Neural cell (in vitro differentiated cells): ENCODE measurements around the gene BTBD16. TPM values are rescaled to one million over a fixed set of nuclear protein-coding genes. Genes with fewer than 3 reads are reported as not detected.

ENCODE experiments used
- H2AFZ ChIP-seq: fragments of 200-600, 300-800 bp; sonication (generic), shearing (Covaris generic); 2 replicates; pipeline ENCODE4 v1.6.0; 2014; ENCODE audit warnings: low read depth, mild to moderate bottlenecking, antibody characterized with exemption, low read length, moderate library complexity
- H3F3A ChIP-seq: fragments of 200-600 bp; shearing (Covaris generic); 2 replicates; pipeline ENCODE4 v1.6.1; 2016; ENCODE audit warnings: mild to moderate bottlenecking, moderate library complexity, mixed read lengths, antibody characterized with exemption, low read length; ENCODE audit not compliant: insufficient read depth, poor library complexity, severe bottlenecking
- H3K27ac ChIP-seq: fragments of 200-600, 300-800 bp; sonication (generic), shearing (Covaris generic); 2 replicates; pipeline ENCODE4 v1.5.1; 2014; ENCODE audit warnings: mild to moderate bottlenecking, low read length, moderate library complexity
- H3K27me3 ChIP-seq: fragments of 300-800, 200-600 bp; sonication (generic), shearing (Covaris generic); 2 replicates; pipeline ENCODE4 v1.6.0; 2014; ENCODE audit warnings: mild to moderate bottlenecking, low read depth, low read length, moderate library complexity; ENCODE audit not compliant: insufficient read depth
- H3K36me3 ChIP-seq: fragments of 300-800, 200-600 bp; sonication (generic), shearing (Covaris generic); 2 replicates; pipeline ENCODE4 v1.5.1; 2014; ENCODE audit warnings: mild to moderate bottlenecking, antibody characterized with exemption, low read length, moderate library complexity; ENCODE audit not compliant: insufficient read depth
- H3K4me2 ChIP-seq: fragments of 300-800, 200-600 bp; sonication (generic), shearing (Covaris generic); 2 replicates; pipeline ENCODE4 v1.6.0; 2014; ENCODE audit warnings: mild to moderate bottlenecking, low read length
- H3K4me3 ChIP-seq: fragments of 300-800, 200-600 bp; sonication (generic), shearing (Covaris generic); 2 replicates; pipeline ENCODE4 v1.5.1; 2014; ENCODE audit warnings: mild to moderate bottlenecking, low read length, moderate library complexity
- H3K79me2 ChIP-seq: fragments of 200-600 bp; shearing (Covaris generic); replicated peaks from 2 replicates; pipeline ENCODE4 v1.6.0; 2014; ENCODE audit warnings: mild to moderate bottlenecking, low read length, moderate library complexity; ENCODE audit not compliant: insufficient read depth
- H3K9ac ChIP-seq: fragments of 300-800, 200-600 bp; sonication (generic), shearing (Covaris generic); 2 replicates; pipeline ENCODE4 v1.6.1; 2016; ENCODE audit warnings: mild to moderate bottlenecking, low read length, mixed read lengths
- H3K9me2 ChIP-seq: fragments of 200-600 bp; shearing (Covaris generic); 2 replicates; pipeline ENCODE4 v1.6.1; 2016; ENCODE audit warnings: mild to moderate bottlenecking, low read length, mixed read lengths; ENCODE audit not compliant: insufficient read depth
- H3K9me3 ChIP-seq: fragments of 200-600, 300-800 bp; sonication (generic), shearing (Covaris generic); 2 replicates; pipeline ENCODE4 v1.6.1; 2016; ENCODE audit warnings: mild to moderate bottlenecking, mixed run types, low read length, moderate library complexity, mixed read lengths
- H4K20me1 ChIP-seq: fragments of 200-600 bp; shearing (Covaris generic); 2 replicates; pipeline ENCODE4 v1.6.1; 2016; ENCODE audit warnings: mild to moderate bottlenecking, mixed run types; ENCODE audit not compliant: insufficient read depth
- CTCF ChIP-seq: fragments of 450-650 bp; IDR thresholded peaks from 2 replicates; pipeline ENCODE4 v1.5.1; 2014; ENCODE audit warnings: antibody characterized with exemption, mild to moderate bottlenecking, moderate library complexity; ENCODE audit not compliant: poor library complexity, severe bottlenecking
- EP300 ChIP-seq: fragments of 450-650 bp; conservative IDR thresholded peaks from 2 replicates; pipeline ENCODE4 v1.6.1; 2014; ENCODE audit warnings: antibody characterized with exemption, mild to moderate bottlenecking, moderate library complexity; ENCODE audit not compliant: poor library complexity, severe bottlenecking
- EZH2 ChIP-seq: fragments of 200-600, 300-800 bp; shearing (Covaris generic), sonication (generic); IDR thresholded peaks from 2 replicates; pipeline ENCODE4 v1.6.1; 2014; ENCODE audit warnings: antibody characterized with exemption, low read length, borderline replicate concordance, mild to moderate bottlenecking; ENCODE audit not compliant: insufficient read depth, poor library complexity, severe bottlenecking
- MXI1 ChIP-seq: fragments of 450-650 bp; conservative IDR thresholded peaks from 2 replicates; pipeline ENCODE4 v1.6.1; 2014; ENCODE audit warnings: antibody characterized with exemption, mild to moderate bottlenecking; ENCODE audit not compliant: poor library complexity, severe bottlenecking
- POLR2AphosphoS5 ChIP-seq: IDR thresholded peaks from 2 replicates; pipeline ENCODE4 v1.6.1; 2012
- RAD21 ChIP-seq: fragments of 450-650 bp; conservative IDR thresholded peaks from 2 replicates; pipeline ENCODE4 v1.6.1; 2014; ENCODE audit warnings: antibody characterized with exemption, mild to moderate bottlenecking, moderate library complexity
- SMC3 ChIP-seq: fragments of 450-650 bp; conservative IDR thresholded peaks from 2 replicates; pipeline ENCODE4 v1.6.1; 2014; ENCODE audit warnings: antibody characterized with exemption, mild to moderate bottlenecking, moderate library complexity; ENCODE audit not compliant: poor library complexity
- TAF1 ChIP-seq: IDR thresholded peaks from 2 replicates; pipeline ENCODE4 v1.6.1; 2012; ENCODE audit warnings: low read depth
- polyA plus RNA-seq: library from polyadenylated mRNA; depleted of rRNA; stranded (reverse); fragments of >200 nt; gene quantifications from 2 replicates; pipeline ENCODE4 v1.2.3, GENCODE V29; 2014
- TF ChIP-seq, protein P1 (sequence below): IDR thresholded peaks from 2 replicates; pipeline ENCODE4 v1.6.1; 2012; ENCODE audit warnings: borderline replicate concordance

Gene BTBD16
- polyA plus RNA-seq, 1 donor from 2014 or later, result not detected

DNA sequence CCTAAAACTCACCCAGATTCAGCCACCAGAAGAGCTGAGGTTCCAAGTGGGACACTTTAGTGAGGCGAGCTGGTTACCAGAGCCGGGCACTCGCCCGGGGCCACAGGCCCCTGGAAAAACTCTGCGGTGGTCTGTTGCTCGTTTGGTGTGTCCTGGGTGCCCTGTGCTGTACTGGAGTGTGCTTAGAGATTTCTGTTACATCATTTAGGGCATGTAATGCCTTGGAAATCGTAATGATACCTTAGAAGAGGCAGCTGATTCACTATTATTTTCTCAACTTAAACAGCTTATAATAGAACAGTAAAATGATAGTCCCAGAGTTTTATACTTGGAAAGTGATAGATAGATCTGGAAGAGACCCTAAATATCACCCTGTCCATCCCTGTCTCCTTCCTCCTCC lies 48.5 kb upstream of the BTBD16 start:
- Histone ChIP-seq H3K4me2 (no peak overlapping the region), H3K27me3 (no peaks in the 10 kb centered on the region), H3K9ac (no peak overlapping the region), H3K9me2 (no peaks in the 10 kb centered on the region), H3K9me3 (no peaks in the 10 kb centered on the region), H2AFZ (no peak overlapping the region), H3F3A (no peaks in the 10 kb centered on the region), H3K36me3 (peaks cover 11% of the 10 kb centered on the region), H3K27ac (no peak overlapping the region), H4K20me1 (no peaks in the 10 kb centered on the region), H3K79me2 (no peaks in the 10 kb centered on the region), H3K4me3 (no peak overlapping the region)
- TF ChIP-seq POLR2AphosphoS5 (no peak), MXI1 (no peak), RAD21 (no peak), TAF1 (no peak), CTCF (no peak), EZH2 (no peak), EP300 (no peak), SMC3 (no peak)
- TF ChIP-seq, protein P1, sequence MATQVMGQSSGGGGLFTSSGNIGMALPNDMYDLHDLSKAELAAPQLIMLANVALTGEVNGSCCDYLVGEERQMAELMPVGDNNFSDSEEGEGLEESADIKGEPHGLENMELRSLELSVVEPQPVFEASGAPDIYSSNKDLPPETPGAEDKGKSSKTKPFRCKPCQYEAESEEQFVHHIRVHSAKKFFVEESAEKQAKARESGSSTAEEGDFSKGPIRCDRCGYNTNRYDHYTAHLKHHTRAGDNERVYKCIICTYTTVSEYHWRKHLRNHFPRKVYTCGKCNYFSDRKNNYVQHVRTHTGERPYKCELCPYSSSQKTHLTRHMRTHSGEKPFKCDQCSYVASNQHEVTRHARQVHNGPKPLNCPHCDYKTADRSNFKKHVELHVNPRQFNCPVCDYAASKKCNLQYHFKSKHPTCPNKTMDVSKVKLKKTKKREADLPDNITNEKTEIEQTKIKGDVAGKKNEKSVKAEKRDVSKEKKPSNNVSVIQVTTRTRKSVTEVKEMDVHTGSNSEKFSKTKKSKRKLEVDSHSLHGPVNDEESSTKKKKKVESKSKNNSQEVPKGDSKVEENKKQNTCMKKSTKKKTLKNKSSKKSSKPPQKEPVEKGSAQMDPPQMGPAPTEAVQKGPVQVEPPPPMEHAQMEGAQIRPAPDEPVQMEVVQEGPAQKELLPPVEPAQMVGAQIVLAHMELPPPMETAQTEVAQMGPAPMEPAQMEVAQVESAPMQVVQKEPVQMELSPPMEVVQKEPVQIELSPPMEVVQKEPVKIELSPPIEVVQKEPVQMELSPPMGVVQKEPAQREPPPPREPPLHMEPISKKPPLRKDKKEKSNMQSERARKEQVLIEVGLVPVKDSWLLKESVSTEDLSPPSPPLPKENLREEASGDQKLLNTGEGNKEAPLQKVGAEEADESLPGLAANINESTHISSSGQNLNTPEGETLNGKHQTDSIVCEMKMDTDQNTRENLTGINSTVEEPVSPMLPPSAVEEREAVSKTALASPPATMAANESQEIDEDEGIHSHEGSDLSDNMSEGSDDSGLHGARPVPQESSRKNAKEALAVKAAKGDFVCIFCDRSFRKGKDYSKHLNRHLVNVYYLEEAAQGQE, result no peak

DNA sequence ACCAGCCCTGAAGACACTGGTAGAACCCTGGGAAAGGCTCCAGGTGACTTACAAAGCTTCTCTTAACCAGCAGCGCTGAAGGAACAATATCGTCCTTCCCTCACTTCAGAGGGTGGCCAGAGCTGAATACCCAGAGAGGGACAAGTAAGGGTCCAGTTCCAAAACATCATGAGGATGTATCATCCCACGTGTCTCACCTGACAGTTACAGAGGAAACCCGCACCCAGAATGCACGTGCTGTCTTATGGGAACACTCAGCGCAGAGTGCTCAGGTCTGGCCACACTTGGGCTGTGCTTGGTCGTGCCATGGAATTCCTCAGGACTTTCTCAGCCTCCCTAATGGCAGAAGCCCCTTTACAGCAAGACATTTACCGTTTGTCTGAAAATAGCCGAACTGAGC lies 46.9 kb upstream of the BTBD16 start:
- H3K4me3 ChIP-seq, result no peak overlapping the region
- no peaks in the 10 kb centered on the region for H3K79me2 ChIP-seq
- H3K9me3 ChIP-seq, result no peaks in the 10 kb centered on the region
- H3K36me3 ChIP-seq, result peaks cover 13% of the 10 kb centered on the region
- H2AFZ ChIP-seq, result no peak overlapping the region
- H3K9ac ChIP-seq, result no peak overlapping the region
- no peak overlapping the region for H3K27ac ChIP-seq
- no peak overlapping the region for H3K4me2 ChIP-seq
- H3K9me2 ChIP-seq, result no peaks in the 10 kb centered on the region
- TF ChIP-seq TAF1 (no peak), POLR2AphosphoS5 (no peak), SMC3 (no peak), EP300 (no peak), EZH2 (no peak)
- TF ChIP-seq, protein P1, result no peak
- no peaks in the 10 kb centered on the region for H3K27me3 ChIP-seq
- H4K20me1 ChIP-seq, result no peaks in the 10 kb centered on the region
- no peaks in the 10 kb centered on the region for H3F3A ChIP-seq
